ENCODE data around the gene OR6C4.
"Not testable (repeated sequence)": the region's sequence is repeated elsewhere in the genome, so short reads cannot be mapped to it uniquely, and the experiment has no call there.

Gene OR6C4

DNA sequence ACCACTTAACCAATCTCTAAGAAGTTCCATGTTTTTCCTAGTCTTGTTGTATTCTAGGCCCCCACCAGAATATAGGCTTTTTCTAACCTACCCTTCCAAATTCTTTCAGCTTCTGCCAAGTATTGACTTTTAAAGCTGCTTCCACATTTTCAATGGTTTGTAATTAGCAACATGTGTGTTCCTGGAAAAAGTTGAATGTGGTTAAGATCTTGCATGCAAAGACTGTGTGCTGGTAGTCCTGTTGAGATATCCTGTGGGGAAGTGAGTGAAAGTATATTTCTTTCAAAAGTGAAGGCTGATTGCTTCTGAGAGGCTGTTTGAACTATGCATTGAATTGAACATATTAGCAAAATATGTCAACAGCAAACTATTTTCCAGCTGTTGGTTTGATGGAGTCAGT is 646 bp upstream of the OR6C4 start:
- H3K36me3 ChIP-seq, result no peaks in the 10 kb centered on the region
- H3K4me3 ChIP-seq (ENCODE audit: low read depth, low read length), result no peak overlapping the region
- no peak for TF ChIP-seq CTCF (IDR thresholded peaks at IDR 0.05; ENCODE audit: low read depth, low read length)
- peaks cover 8% of the 10 kb centered on the region for H3K9me3 ChIP-seq (ENCODE audit: severe bottlenecking)
- DNase-seq, result no peak
- no peak overlapping the region for H3K27ac ChIP-seq
- H3K27me3 ChIP-seq (ENCODE audit: insufficient read depth, low read depth, severe bottlenecking), result peaks cover 32% of the 10 kb centered on the region

- no peak overlapping the region for H3K27ac ChIP-seq
- peaks cover 4% of the 10 kb centered on the region for H3K9me3 ChIP-seq (ENCODE audit: severe bottlenecking)
- no peak for TF ChIP-seq CTCF (IDR thresholded peaks at IDR 0.05; ENCODE audit: low read depth, low read length)
- DNase-seq, result no peak
- H3K4me3 ChIP-seq (ENCODE audit: low read depth, low read length), result no peak overlapping the region
- H3K36me3 ChIP-seq, result no peaks in the 10 kb centered on the region
- H3K27me3 ChIP-seq (ENCODE audit: insufficient read depth, low read depth, severe bottlenecking), result peaks cover 17% of the 10 kb centered on the region
Measured at GRCh38 chr12:55554296-55554695, 4.9 kb downstream of the OR6C4 start.

GRCh38 chr12:55570060-55570459 is 20.7 kb downstream of the OR6C4 start:
- not testable (repeated sequence) for DNase-seq; H3K36me3 ChIP-seq; H3K27ac ChIP-seq; H3K4me3 ChIP-seq (ENCODE audit: low read depth, low read length); H3K27me3 ChIP-seq (ENCODE audit: insufficient read depth, low read depth, severe bottlenecking)
- peaks cover 13% of the 10 kb centered on the region for H3K9me3 ChIP-seq (ENCODE audit: severe bottlenecking)

- not testable (repeated sequence) for H3K4me3 ChIP-seq (ENCODE audit: low read depth, low read length); H3K27ac ChIP-seq; DNase-seq; H3K36me3 ChIP-seq; H3K27me3 ChIP-seq (ENCODE audit: insufficient read depth, low read depth, severe bottlenecking)
- peaks cover 13% of the 10 kb centered on the region for H3K9me3 ChIP-seq (ENCODE audit: severe bottlenecking)
Measured at GRCh38 chr12:55570689-55571088, 21.3 kb downstream of the OR6C4 start.

DNA sequence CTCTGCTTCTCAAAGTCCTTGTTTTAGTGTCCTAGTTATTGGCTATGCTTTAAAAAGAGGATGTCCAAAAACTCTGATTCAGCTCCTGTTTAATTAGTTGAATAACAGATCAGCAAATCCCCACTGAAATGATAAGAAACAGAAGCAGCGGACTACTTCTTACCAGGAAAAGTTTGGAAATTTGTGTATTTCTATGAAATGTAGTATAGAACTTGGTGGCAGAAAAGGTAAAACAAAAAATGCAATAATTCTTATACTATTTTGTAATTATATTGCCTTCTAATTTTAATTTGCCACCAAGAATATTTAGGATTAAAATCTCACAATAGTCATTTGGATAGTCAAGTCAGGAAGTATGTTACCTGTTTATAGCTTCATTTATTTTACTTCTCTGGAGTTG is 22.8 kb downstream of the OR6C4 start, which contains the start of gene OR2AP1:
Gene OR2AP1 (plus strand): TSS at position 301 of the 400 bp plus-strand sequence. CDS start 1,947 bp downstream, outside the sequence.
- DNase-seq, result no peak
- H3K36me3 ChIP-seq, result no peaks in the 10 kb centered on the region
- H3K4me3 ChIP-seq (ENCODE audit: low read depth, low read length), result no peak within 1 kb of the TSS
- H3K9me3 ChIP-seq (ENCODE audit: severe bottlenecking), result peaks cover 13% of the 10 kb centered on the region
- no peak within 1 kb of the TSS for H3K27ac ChIP-seq
- no peaks in the 10 kb centered on the region for H3K27me3 ChIP-seq (ENCODE audit: insufficient read depth, low read depth, severe bottlenecking)
- no peak for TF ChIP-seq CTCF (IDR thresholded peaks at IDR 0.05; ENCODE audit: low read depth, low read length)

- peaks cover 18% of the 10 kb centered on the region for H3K27me3 ChIP-seq (ENCODE audit: insufficient read depth, low read depth, severe bottlenecking)
- no peaks in the 10 kb centered on the region for H3K36me3 ChIP-seq
- no peak for DNase-seq
- no peak for TF ChIP-seq CTCF (IDR thresholded peaks at IDR 0.05; ENCODE audit: low read depth, low read length)
- H3K9me3 ChIP-seq (ENCODE audit: severe bottlenecking), result no peaks in the 10 kb centered on the region
- no peak overlapping the region for H3K4me3 ChIP-seq (ENCODE audit: low read depth, low read length)
- H3K27ac ChIP-seq, result no peak overlapping the region
Measured at GRCh38 chr12:55582066-55582465, 32.7 kb downstream of the OR6C4 start.

DNA sequence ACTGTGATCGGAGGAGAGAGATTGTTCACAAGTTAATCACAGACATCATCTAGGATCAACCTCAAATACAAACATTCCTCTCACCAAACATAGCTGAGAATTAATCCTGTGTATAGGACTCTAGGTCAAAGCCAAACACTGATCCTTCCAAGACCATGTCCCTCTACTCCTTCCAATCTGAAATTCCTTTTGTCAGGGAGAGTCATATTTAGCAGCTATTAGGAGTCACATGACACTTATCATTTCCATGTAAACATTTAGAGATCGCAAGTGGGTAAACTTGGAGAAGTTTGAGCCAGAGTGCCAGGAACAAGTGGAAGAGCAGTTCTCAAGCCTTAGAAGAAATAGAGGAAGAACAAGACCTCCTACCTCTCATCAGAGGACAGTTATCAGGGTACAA is 36.4 kb downstream of the OR6C4 start:
- Histone ChIP-seq H3K9me3 (ENCODE audit: severe bottlenecking) (no peaks in the 10 kb centered on the region), H3K27me3 (ENCODE audit: insufficient read depth, low read depth, severe bottlenecking) (peaks cover 21% of the 10 kb centered on the region), H3K36me3 (no peaks in the 10 kb centered on the region), H3K4me3 (ENCODE audit: low read depth, low read length) (no peak overlapping the region), H3K27ac (no peak overlapping the region)
- no peak for DNase-seq
- no peak for TF ChIP-seq CTCF (IDR thresholded peaks at IDR 0.05; ENCODE audit: low read depth, low read length)

GRCh38 chr12:55590152-55590551 is 40.8 kb downstream of the OR6C4 start:
- not testable (repeated sequence) for H3K9me3 ChIP-seq (ENCODE audit: severe bottlenecking); DNase-seq; H3K4me3 ChIP-seq (ENCODE audit: low read depth, low read length); H3K36me3 ChIP-seq; H3K27ac ChIP-seq
- H3K27me3 ChIP-seq (ENCODE audit: insufficient read depth, low read depth, severe bottlenecking), result peaks cover 11% of the 10 kb centered on the region
